ENCODE data around the gene ATP5IF1.

ATP5IF1 gene

GRCh38 chr1:28264897-28265296 lies 29.0 kb downstream of the ATP5IF1 start:
- in situ Hi-C loops (cut with HindIII; ENCODE audit: low sequenced_read_pairs): loop anchor here (25.0 kb wide), 1 partner anchor 347 kb away; no protein-coding TSS in a partner anchor

GRCh38 chr1:28265577-28265976 lies 29.7 kb downstream of the ATP5IF1 start:
- in situ Hi-C loops (cut with HindIII; ENCODE audit: low sequenced_read_pairs): loop anchor here (25.0 kb wide), 1 partner anchor 347 kb away; no protein-coding TSS in a partner anchor

GRCh38 chr1:28266920-28267322 lies 31.0 kb downstream of the ATP5IF1 start:
- in situ Hi-C loops (cut with HindIII; ENCODE audit: low sequenced_read_pairs): loop anchor here (25.0 kb wide), 1 partner anchor 345 kb away; no protein-coding TSS in a partner anchor

GRCh38 chr1:28267633-28268032 lies 31.7 kb downstream of the ATP5IF1 start:
- in situ Hi-C loops (cut with HindIII; ENCODE audit: low sequenced_read_pairs): loop anchor here (25.0 kb wide), 1 partner anchor 345 kb away; no protein-coding TSS in a partner anchor

- in situ Hi-C loops (cut with HindIII; ENCODE audit: low sequenced_read_pairs): loop anchor here (25.0 kb wide), 1 partner anchor 343 kb away; no protein-coding TSS in a partner anchor
Measured at GRCh38 chr1:28269529-28269928, 33.6 kb downstream of the ATP5IF1 start.

GRCh38 chr1:28272215-28272852 lies 36.4 kb downstream of the ATP5IF1 start:
- in situ Hi-C loops (cut with HindIII; ENCODE audit: low sequenced_read_pairs): loop anchor here (25.0 kb wide), 1 partner anchor 340 kb away; no protein-coding TSS in a partner anchor

GRCh38 chr1:28273216-28273860 lies 37.4 kb downstream of the ATP5IF1 start:
- in situ Hi-C loops (cut with HindIII; ENCODE audit: low sequenced_read_pairs): loop anchor here (25.0 kb wide), 1 partner anchor 339 kb away; no protein-coding TSS in a partner anchor

GRCh38 chr1:28278763-28279162 lies 42.8 kb downstream of the ATP5IF1 start:
- in situ Hi-C loops (cut with HindIII; ENCODE audit: low sequenced_read_pairs): no loop called here

- in situ Hi-C loops (cut with HindIII; ENCODE audit: low sequenced_read_pairs): no loop called here
Measured at GRCh38 chr1:28279721-28280120, 43.8 kb downstream of the ATP5IF1 start.

- in situ Hi-C loops (cut with HindIII; ENCODE audit: low sequenced_read_pairs): no loop called here
Measured at GRCh38 chr1:28280501-28280900, 44.6 kb downstream of the ATP5IF1 start.

- in situ Hi-C loops (cut with HindIII; ENCODE audit: low sequenced_read_pairs): no loop called here
Measured at GRCh38 chr1:28280977-28281381, 45.1 kb downstream of the ATP5IF1 start.

GRCh38 chr1:28281608-28282425 lies 45.9 kb downstream of the ATP5IF1 start:
- in situ Hi-C loops (cut with HindIII; ENCODE audit: low sequenced_read_pairs): no loop called here

- in situ Hi-C loops (cut with HindIII; ENCODE audit: low sequenced_read_pairs): no loop called here
Measured at GRCh38 chr1:28282426-28283407, 46.8 kb downstream of the ATP5IF1 start.

- in situ Hi-C loops (cut with HindIII; ENCODE audit: low sequenced_read_pairs): no loop called here
Measured at GRCh38 chr1:28286111-28286510, 50.2 kb downstream of the ATP5IF1 start.
